Non-pigmented ciliary epithelial cell (primary cell): ENCODE measurements around the gene PHETA2.
"Not testable (repeated sequence)": the region's sequence is repeated elsewhere in the genome, so short reads cannot be mapped to it uniquely, and the experiment has no call there.

ENCODE experiments used
- DNase-seq: peaks from one replicate; pipeline ENCODE4 v3.0.0-alpha.2; 2010; ENCODE audit warnings: low read depth

PHETA2 gene

DNA sequence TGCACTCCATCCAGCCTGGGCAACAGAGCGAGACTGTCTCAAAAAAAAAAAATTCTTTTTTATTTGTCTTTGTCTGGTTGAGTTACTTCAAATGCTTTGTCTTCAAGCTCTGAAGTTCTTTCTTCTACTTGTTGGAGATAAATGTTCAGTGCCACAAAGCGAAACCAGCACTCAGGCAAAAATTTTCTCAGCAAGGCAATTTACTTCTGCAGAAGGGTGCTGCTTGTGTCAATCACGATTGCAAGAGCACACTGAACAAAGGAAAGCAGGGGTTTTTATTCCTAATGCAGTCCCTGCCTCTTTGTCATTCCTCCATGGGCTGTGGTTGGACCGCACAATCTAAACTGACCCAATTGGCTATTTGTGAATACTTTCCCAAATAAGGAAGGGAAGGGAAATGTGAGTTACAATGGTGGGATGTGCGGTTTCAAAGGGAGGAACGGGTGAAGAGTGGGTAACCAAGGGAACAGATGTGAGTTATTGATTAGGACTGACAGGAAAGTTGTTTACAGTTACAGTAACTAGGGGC lies 30.3 kb downstream of the PHETA2 start:
- DNase-seq = not testable (repeated sequence)

DNA sequence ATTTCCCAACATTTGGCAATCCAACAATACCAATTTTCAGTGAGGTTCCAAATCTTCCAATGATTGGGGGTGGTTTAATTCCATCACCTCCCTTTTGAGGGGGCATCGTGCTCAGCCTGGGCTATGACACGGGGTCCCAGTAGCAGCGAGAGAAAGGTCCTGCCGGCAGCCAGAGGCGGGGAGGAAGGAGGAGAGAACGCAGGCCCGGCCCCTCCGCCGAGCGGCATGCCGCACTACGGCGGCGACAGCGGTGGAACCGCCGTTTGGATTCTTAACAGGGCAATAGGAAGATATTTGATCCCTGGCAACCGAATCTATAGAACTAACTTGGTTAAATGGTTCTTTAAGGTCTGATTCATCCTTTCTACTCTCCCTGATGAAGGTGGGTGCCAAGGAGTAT lies 34.8 kb downstream of the PHETA2 start:
- DNase-seq = no peak

DNA sequence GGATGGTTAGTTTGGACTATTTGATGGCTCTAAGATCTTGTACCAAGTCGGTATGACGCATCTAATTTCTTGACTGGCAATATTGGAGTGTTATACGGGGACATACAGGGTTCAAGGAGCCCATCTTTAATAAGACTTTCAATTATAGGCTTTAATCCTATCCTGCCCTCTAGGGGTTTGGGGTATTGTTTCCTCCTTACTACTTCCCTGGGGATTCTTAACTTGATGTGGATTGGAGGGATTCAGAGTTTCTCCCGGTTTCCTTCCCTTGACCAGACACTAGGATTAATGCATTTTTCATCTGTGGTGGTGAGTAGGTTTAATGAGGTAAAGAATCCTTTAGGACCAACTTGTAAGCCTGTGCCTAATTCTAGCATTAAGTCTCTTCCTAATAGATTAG lies 37.8 kb downstream of the PHETA2 start:
- no peak for DNase-seq

DNA sequence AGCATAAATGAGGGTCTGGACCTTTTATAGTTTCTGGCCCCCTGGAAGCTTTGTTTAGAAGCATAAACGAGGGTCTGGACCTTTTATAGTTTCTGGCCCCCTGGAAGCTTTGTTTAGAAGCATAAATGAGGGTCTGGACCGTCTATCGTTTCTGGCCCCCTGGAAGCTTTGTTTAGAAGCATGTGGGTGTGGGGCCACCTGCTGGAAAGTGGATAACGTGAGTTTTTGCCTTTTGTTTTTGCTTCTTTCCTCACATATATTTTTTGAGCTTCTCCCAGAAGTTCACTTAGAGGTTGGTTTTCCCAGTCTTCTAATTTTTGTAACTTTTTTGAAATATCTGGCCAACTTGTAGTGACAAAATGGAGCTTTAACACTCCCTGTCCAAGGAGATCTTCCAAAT lies 38.7 kb downstream of the PHETA2 start:
- not testable (repeated sequence) for DNase-seq

DNA sequence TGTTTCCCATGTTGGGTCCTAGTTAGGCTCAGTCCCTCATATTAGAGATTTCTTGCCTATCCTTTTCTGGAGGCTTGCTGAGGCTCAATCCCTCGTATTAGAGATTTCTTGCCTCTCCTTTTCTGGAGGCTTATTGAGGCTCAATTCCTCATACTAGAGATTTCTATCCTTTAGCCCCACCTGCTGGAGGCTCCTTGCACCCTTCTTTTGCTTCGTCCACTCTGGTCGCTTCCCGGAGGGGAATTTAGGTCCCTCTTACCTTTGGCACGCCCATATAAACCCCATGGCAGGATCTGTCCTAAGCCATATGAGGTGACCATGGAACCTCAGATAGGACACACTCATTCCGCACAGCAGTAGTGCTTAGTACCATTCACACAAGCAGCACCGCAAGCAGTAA lies 40.7 kb downstream of the PHETA2 start:
- DNase-seq = no peak

DNA sequence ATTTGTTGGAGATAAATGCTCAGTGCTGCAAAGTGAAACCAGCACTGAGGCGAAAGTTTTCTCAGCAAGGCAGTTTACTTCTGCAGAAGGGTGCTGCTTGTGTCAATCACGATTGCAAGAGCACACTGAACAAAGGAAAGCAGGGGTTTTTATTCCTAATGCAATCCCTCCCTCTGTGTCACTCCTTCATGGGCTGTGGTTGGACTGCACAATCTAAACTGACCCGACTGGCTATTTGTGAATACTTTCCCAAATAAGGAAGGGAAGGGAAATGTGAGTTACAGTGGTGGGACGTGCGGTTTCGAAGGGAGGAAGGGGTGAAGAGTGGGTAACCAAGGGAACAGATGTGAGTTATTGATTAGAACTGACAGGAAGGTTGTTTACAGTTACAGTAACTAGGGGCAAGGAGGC lies 41.4 kb downstream of the PHETA2 start:
- not testable (repeated sequence) for DNase-seq

DNA sequence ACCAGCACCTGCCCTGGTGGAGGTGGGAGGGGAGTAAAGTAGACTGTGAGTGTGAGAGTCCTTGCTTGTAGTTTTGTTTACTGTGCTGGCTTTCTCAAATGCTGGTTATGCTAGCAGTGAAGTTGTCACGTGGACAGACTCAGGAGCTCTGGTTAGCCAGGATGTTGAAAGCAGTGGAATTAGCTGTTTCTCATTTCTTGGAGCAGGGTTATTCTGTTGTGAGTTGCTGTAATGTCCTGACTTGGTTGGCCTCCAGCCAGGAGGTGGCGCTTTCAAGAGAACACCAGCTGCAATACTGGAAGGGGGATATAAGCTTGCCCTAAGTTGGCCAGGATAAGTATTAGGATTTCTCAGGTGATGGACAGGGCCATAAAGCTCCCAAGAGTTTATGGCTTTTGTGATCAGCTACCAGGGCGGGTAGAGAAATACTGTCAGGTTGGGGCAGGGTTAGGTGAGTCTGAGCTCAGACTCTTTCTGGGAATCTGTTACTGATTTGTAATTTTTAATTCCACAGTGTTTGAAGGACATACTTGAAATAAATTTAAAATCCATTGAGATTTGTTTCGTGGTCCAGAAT lies 42.9 kb downstream of the PHETA2 start:
- DNase-seq = no peak

DNA sequence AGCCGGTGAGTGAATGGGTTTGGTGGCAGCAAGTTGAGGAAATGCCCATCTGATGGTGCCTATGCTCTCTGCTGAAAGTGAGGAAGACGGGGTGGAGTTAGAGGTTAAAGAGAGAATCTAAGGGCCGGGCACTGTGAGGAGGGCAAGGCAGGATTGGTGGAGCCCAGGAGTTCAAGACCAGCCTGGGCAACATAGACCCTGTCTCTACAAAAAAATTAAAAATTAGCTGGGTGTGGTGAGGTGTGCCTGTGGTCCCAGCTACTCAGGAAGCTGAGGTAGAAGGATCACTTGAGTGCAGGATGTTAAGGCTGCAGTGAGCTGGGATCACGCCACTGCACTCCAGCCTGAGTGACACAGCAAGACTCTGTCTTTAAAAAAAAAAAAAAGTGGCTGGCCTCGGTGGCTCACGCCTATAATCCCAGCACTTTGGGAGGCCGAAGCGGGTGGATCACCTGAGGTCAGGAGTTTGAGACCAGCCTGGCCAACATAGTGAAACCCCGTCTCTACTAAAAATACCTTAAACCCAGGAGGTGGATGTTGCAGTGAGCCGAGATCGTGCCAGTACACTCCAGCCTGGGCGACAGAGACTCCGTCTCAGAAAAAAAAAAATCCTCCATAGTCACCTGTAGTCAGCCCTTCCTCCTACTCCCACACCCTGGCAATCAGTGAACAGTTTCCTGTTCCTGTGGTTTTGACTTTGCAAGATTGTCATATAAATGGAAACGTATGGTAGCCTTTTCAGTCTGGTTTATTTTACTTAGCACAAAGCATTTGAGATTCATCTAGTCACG lies 46.4 kb downstream of the PHETA2 start:
- DNase-seq = not testable (repeated sequence)

DNA sequence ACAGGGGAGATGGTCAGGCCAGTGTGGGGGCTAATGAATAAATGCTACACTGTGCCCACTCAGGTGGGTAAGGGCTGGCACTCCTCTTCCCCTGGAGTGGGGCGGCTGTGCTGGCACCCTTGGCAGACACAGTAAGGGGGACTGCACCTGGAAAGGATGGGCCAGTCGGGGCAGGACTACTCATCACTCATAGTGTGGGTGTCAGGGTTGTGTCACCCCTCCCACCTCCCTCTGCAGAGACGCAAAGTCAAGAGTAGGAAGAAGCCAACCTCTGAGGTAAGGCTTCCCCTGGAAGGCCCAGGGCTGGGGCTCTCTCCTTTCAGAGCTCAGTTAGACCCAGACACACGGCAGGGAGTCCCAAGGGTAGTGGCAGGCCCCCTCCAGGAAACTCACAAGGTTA lies 49.5 kb downstream of the PHETA2 start:
- DNase-seq = not testable (repeated sequence)

DNA sequence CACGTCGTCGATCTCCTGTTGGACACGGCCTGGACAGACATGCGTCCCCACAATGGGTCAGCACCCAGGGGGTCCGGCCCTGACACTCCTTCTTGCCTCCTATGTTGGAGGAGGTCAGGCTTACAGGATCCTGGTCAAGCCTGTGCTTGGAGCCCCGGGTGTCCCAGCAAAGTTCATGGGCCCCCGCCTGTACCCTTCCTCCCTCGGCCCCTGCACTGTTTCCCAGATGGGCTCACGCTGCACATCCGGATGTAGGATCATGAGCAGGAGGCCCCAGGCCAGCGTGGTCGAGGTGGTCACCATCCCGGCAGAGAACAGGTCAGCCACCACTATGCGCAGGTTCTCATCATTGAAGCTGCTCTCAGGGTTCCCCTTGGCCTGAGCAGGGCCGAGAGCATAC lies 53.6 kb downstream of the PHETA2 start:
- no peak for DNase-seq

DNA sequence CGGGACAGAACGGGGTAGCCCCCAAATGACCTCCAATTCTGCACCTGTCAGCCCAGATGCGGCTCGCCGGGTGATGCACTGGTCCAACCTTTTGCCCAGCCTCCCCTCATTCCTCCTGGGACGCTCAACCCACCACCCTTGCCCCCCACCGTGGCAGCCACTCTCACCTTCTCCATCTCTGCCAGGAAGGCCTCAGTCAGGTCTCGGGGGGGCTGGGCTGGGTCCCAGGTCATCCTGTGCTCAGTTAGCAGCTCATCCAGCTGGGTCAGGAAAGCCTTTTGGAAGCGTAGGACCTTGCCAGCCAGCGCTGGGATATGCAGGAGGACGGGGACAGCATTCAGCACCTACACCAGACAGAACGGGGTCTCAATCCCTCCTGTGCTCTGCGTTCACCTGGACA lies 54.0 kb downstream of the PHETA2 start:
- DNase-seq = not testable (repeated sequence)
